ENCODE measurements around the gene HEPACAM2.

The HEPACAM2 gene

DNA sequence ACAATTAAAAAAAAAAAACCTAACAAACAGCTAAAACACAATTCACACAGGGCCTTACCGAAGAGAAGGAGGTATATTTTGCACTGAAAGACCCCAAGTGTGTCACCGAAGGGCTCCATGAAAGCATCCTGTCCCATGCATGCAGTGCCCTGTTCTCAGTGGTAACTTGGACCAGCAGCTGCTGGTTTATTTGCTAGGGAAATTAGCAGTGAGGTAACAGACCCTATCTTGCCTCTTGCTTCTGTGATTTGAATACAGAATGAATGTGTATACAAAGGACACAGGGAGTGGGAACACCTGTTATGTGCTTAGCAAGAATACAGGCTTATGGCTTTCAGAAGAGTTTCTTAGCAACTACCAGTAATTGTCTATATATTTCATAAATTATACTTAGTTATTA is at the start of gene HEPACAM2:
Gene HEPACAM2, minus strand, starts transcription at position 160 of the 400 bp plus-strand sequence.
- no peak within 1 kb of the TSS for H3K4me3 ChIP-seq (ENCODE audit: low read length)
- no peak for DNase-seq (ENCODE audit: low read depth)
- TF ChIP-seq, protein P1, sequence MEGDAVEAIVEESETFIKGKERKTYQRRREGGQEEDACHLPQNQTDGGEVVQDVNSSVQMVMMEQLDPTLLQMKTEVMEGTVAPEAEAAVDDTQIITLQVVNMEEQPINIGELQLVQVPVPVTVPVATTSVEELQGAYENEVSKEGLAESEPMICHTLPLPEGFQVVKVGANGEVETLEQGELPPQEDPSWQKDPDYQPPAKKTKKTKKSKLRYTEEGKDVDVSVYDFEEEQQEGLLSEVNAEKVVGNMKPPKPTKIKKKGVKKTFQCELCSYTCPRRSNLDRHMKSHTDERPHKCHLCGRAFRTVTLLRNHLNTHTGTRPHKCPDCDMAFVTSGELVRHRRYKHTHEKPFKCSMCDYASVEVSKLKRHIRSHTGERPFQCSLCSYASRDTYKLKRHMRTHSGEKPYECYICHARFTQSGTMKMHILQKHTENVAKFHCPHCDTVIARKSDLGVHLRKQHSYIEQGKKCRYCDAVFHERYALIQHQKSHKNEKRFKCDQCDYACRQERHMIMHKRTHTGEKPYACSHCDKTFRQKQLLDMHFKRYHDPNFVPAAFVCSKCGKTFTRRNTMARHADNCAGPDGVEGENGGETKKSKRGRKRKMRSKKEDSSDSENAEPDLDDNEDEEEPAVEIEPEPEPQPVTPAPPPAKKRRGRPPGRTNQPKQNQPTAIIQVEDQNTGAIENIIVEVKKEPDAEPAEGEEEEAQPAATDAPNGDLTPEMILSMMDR (conservative IDR thresholded peaks at IDR 0.05; ENCODE audit: low read depth, low read length): no peak

DNA sequence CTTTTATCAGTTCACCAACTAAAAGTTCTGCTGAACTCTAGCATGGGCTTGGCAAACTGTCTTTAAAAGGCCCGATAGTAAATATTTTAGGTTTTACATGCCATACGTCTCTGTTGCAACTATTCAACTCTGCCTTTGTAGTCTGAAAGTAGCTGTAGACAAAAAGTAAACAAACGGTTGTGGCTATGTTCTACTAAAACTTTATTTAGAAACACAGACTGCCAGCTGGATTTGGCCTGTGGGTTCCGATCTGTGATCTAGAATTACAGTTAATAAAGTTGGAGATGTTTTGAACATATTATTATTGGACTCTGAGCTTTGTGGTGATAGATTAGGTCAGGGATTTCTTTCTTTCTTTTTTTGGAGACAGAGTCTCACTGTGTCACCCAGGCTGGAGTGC is 39.0 kb upstream of the HEPACAM2 start:
- no peak for DNase-seq (ENCODE audit: low read depth)
- H3K4me3 ChIP-seq (ENCODE audit: low read length): no peak overlapping the region
- TF ChIP-seq, protein P1 (conservative IDR thresholded peaks at IDR 0.05; ENCODE audit: low read depth, low read length): no peak

- H3K4me3 ChIP-seq (ENCODE audit: low read length): no peak overlapping the region
- no peak for DNase-seq (ENCODE audit: low read depth)
- TF ChIP-seq, protein P1 (conservative IDR thresholded peaks at IDR 0.05; ENCODE audit: low read depth, low read length): no peak
These were observed 36.3 kb upstream of the HEPACAM2 start for GRCh38 chr7:93262535-93262934.

DNA sequence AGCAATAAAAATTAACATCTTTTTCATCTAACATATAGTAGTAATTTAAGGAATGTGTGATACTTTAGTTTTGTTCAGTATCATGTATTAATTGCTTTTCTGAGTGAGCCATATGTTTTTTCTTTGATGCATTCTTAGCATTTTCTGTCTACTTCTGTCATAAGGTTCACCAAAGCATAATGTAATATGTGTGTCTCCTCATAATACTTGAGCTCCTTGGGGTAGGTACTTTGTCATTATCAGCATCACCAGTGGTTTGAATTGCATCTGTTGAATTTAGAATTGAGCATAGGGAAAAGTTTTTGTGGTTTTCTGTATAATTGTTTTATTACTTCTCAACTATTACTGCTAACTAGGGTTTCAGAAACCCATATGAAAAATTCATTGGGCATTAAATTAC is 32.4 kb upstream of the HEPACAM2 start:
- no peak overlapping the region for H3K4me3 ChIP-seq (ENCODE audit: low read length)
- no peak for DNase-seq (ENCODE audit: low read depth)
- TF ChIP-seq, protein P1 (conservative IDR thresholded peaks at IDR 0.05; ENCODE audit: low read depth, low read length): no peak

GRCh38 chr7:93249491-93250148 is 23.4 kb upstream of the HEPACAM2 start:
- H3K4me3 ChIP-seq (ENCODE audit: low read length): no peak overlapping the region
- TF ChIP-seq, protein P1 (conservative IDR thresholded peaks at IDR 0.05; ENCODE audit: low read depth, low read length): no peak
- DNase-seq (ENCODE audit: low read depth): no peak

- TF ChIP-seq, protein P1 (conservative IDR thresholded peaks at IDR 0.05; ENCODE audit: low read depth, low read length): no peak
- H3K4me3 ChIP-seq (ENCODE audit: low read length): no peak overlapping the region
- no peak for DNase-seq (ENCODE audit: low read depth)
These were observed 19.5 kb upstream of the HEPACAM2 start for GRCh38 chr7:93245525-93246432.
